Activated naive CD8-positive, alpha-beta T cell (primary cell): ENCODE measurements around the gene COL9A1.
"Not testable (repeated sequence)": the region's sequence is repeated elsewhere in the genome, so short reads cannot be mapped to it uniquely, and the experiment has no call there.

Experiments used
- H3K27ac Mint-ChIP-seq: one replicate; pipeline ENCODE4 v1.8.0; 2021; ENCODE audit warnings: mixed read lengths
- H3K27me3 Mint-ChIP-seq: one replicate; pipeline ENCODE4 v1.8.0; 2021; ENCODE audit warnings: mixed read lengths
- H3K36me3 Mint-ChIP-seq: one replicate; pipeline ENCODE4 v1.8.0; 2021; ENCODE audit warnings: mixed read lengths
- H3K4me1 Mint-ChIP-seq: one replicate; pipeline ENCODE4 v1.8.0; 2021; ENCODE audit warnings: low read depth, mixed read lengths
- H3K4me3 Mint-ChIP-seq: one replicate; pipeline ENCODE4 v1.8.0; 2021; ENCODE audit warnings: mild to moderate bottlenecking, mixed read lengths
- H3K9me3 Mint-ChIP-seq: one replicate; pipeline ENCODE4 v1.8.0; 2021; ENCODE audit warnings: low read depth, mixed read lengths

Gene COL9A1

DNA sequence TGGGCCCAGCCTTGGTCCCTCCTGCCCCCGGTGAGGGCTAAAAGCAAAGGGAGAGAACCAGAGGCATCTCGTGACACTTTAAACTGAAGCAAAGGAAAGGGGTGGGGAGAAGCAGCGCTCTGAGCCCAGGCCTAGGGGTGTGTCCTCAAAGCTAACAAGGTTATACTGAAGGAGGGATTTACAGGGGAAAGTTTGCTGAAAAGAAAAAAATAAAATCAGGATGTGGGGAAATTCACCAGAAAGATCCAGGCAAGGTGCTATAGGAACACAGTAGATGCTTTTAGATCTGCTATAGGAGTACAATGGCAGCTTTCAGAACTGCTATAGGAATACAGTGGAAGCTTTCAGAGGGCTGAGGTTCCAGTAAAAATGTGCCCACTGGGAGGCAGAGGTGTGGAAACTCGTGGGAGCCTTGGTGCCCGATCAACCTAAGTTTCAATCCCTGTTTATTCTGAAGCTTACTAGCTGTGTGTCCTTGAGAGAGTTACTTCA is at the start of gene COL9A1:
COL9A1 (minus strand) TSS at position 51 of the 492 bp plus-strand sequence. CDS start 160 bp downstream, outside the sequence.
- H3K36me3 Mint-ChIP-seq, result no peaks in the 10 kb centered on the region
- no peak within 1 kb of the TSS for H3K27ac Mint-ChIP-seq
- H3K4me1 Mint-ChIP-seq, result no peaks in the 10 kb centered on the region
- peaks cover 24% of the 10 kb centered on the region for H3K27me3 Mint-ChIP-seq
- no peaks in the 10 kb centered on the region for H3K9me3 Mint-ChIP-seq
- H3K4me3 Mint-ChIP-seq, result no peak within 1 kb of the TSS

DNA sequence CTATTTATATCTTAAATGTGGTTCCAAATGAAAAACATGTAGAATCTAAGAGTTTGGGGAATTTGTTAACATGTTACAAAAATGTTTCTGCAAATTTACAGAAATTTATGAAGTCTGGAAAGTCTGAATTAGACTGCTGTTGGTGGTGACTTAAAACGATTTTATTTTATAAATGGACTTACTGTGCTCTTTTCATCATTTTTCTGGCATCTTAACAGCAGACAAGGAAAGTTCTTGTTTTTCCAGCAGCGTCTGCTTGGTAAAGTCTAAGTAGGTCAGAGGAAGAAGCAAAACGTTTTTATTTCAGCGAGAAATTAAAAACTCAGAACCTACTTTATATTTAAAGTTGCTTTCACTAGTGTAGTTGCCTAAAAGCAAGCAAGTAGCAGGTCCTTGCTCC is 48.6 kb upstream of the COL9A1 start:
- Mint-ChIP-seq H3K27ac (no peak overlapping the region), H3K4me1 (no peaks in the 10 kb centered on the region), H3K4me3 (no peak overlapping the region), H3K27me3 (peaks cover 3% of the 10 kb centered on the region), H3K9me3 (no peaks in the 10 kb centered on the region), H3K36me3 (no peaks in the 10 kb centered on the region)

DNA sequence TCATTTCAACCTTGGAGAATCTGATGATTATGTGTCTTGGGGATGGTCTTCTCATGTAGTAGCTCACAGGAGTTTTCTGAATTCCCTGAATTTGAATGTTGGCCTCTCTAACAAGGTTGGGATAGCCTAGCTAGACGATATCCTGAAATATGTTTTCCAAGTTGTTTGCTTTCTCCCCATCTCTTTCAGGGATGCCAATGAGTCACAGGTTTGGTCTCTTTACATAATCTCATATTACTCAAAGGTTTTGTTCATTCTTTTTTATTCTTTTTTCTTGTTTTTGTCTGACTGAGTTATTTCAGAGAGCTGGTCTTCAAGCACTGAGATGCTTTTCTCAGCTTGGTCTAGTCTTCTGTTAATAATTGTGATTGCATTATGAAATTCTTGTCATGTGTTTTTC is 42.7 kb upstream of the COL9A1 start:
- no peaks in the 10 kb centered on the region for H3K9me3 Mint-ChIP-seq
- H3K4me1 Mint-ChIP-seq, result no peaks in the 10 kb centered on the region
- peaks cover 11% of the 10 kb centered on the region for H3K27me3 Mint-ChIP-seq
- H3K27ac Mint-ChIP-seq, result no peak overlapping the region
- H3K4me3 Mint-ChIP-seq, result no peak overlapping the region
- no peaks in the 10 kb centered on the region for H3K36me3 Mint-ChIP-seq

DNA sequence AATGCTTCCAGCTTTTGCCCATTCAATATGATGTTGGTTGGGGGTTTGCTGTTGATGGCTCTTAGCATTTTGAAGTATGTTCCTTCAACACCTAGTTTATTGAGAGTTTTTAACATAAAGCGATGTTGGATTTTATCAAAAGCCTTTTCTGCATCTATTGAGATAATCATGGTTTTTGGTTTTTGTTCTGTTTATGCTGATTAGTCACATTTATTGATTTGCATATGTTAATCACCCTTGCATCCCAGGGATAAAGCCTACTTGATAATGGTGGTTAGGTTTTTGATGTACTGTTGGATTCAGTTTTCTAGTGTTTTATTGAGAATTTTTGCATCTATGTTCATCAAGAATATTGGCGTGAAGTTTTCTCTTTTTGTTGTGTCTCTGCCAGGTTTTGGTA is 40.4 kb upstream of the COL9A1 start:
- peaks cover 18% of the 10 kb centered on the region for H3K27me3 Mint-ChIP-seq
- no peaks in the 10 kb centered on the region for H3K4me1 Mint-ChIP-seq
- no peak overlapping the region for H3K27ac Mint-ChIP-seq
- no peaks in the 10 kb centered on the region for H3K9me3 Mint-ChIP-seq
- H3K36me3 Mint-ChIP-seq, result no peaks in the 10 kb centered on the region
- no peak overlapping the region for H3K4me3 Mint-ChIP-seq

DNA sequence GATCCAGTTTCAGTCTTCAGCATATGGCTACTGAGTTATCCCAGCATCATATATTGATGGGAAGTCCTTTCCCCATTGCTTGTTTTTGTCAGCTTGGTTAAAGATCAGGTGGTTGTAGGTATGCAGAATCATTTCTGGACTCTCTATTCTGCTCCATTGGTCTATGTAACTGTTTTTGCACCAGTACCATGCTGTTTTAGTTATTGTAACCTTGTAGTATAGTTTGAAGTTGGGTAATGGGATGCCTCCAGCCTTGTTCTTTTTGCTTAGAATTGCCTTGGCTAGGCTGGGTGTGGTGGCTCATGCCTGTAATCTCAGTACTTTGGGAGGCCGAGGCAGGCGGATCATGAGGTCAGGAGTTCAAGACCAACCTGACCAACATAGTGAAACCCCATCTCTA is 36.9 kb upstream of the COL9A1 start:
- peaks cover 16% of the 10 kb centered on the region for H3K27me3 Mint-ChIP-seq
- H3K9me3 Mint-ChIP-seq, H3K4me1 Mint-ChIP-seq, H3K4me3 Mint-ChIP-seq, H3K27ac Mint-ChIP-seq, H3K36me3 Mint-ChIP-seq: not testable (repeated sequence)

DNA sequence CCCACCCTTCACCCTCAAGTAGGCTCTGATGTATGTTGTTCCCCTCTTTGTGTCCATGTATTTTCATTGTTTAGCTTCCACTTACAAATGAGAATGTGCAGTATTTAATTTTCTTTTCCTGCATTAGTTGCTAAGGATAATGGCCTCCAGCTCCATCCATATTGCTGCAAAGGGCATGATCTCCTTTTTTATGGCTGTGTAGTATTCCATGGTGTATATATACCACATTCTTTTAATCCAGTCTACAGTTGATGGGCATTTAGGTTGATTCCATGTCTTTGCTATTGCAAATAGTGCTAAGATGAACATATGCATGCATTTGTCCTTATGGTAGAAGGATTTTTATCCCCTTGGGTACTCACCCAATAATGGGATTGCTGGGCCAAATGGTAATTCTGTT is 35.9 kb upstream of the COL9A1 start:
- Mint-ChIP-seq H3K27ac (no peak overlapping the region), H3K9me3 (no peaks in the 10 kb centered on the region), H3K36me3 (no peaks in the 10 kb centered on the region), H3K4me3 (no peak overlapping the region), H3K4me1 (no peaks in the 10 kb centered on the region), H3K27me3 (peaks cover 19% of the 10 kb centered on the region)

DNA sequence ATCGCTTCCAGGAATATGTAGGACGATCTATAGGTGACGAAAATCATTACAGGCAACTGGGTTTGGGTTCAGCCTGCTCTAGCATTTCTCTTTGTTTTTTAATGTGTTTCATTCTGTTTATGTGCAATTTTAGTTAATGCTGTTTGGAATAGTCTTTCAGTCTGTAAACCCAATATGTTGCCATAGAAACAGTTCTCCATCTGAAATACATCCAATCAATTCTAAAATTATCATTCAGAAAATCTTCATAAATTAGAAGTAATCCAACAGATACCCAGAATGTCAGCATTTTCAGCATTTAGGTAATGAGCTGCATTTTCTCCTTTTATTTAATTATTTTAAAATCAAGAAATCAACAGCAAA is 34.8 kb upstream of the COL9A1 start:
- H3K27me3 Mint-ChIP-seq, result peaks cover 16% of the 10 kb centered on the region
- no peaks in the 10 kb centered on the region for H3K4me1 Mint-ChIP-seq
- H3K27ac Mint-ChIP-seq, result no peak overlapping the region
- no peak overlapping the region for H3K4me3 Mint-ChIP-seq
- no peaks in the 10 kb centered on the region for H3K36me3 Mint-ChIP-seq
- no peaks in the 10 kb centered on the region for H3K9me3 Mint-ChIP-seq

DNA sequence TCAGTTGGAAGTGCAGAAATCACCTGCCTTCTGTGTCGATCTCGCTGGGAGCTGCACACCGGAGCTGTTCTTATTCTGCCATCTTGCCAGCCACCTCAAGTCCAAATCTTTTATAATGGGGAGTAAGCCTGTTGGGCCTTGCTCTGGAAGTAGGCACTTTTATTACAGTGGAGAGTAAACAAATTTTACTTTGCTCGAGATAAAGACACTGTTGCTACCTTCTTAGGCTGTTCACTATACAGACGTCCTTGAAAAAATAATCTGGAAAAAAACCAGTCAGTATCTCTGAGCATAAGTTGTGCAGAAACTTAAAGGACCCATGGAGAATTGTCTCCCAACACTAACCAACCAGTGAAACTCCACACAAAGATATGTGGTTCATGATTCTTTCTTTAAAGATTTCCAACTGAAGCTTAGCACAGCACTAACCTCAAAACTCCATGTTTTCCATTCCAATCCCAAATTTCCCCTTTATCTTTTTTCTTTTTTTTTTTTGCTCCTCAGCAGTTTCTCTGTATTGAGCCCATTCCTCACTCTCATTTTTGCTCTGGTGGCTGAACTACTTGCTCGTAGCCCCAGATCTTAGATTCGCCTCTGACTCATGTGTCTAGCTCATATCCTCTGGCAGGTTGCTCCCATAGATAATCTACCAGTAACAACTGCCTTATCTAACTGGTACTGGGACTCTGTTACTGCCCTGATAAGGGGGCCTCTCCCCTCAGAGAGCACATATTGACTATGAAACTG is 34.3 kb upstream of the COL9A1 start:
- Mint-ChIP-seq H3K9me3 (peaks cover 3% of the 10 kb centered on the region), H3K27ac (no peak overlapping the region), H3K4me3 (no peak overlapping the region), H3K36me3 (no peaks in the 10 kb centered on the region), H3K27me3 (peaks cover 16% of the 10 kb centered on the region), H3K4me1 (no peaks in the 10 kb centered on the region)

DNA sequence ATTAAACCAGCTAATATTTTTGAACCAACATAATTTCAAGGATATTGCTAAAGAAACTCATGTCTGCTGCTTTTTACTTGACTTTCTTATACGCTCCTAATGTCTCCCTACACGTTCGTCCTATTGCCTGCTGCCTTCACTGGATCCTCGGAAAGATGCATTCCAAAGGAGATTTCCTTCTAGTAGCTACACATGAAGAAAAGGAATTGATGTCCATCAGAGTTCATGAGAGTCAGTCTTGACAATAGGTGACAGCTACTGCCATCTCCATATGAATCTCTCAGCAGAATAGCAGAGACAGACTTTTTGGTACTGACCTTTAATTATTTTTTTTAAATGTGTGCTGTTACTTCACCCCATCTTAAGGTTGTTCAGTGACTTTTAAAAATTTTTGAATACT is 24.2 kb upstream of the COL9A1 start:
- Mint-ChIP-seq H3K9me3 (peaks cover 1% of the 10 kb centered on the region), H3K4me3 (no peak overlapping the region), H3K36me3 (no peaks in the 10 kb centered on the region), H3K4me1 (no peaks in the 10 kb centered on the region), H3K27me3 (peaks cover 4% of the 10 kb centered on the region), H3K27ac (no peak overlapping the region)

DNA sequence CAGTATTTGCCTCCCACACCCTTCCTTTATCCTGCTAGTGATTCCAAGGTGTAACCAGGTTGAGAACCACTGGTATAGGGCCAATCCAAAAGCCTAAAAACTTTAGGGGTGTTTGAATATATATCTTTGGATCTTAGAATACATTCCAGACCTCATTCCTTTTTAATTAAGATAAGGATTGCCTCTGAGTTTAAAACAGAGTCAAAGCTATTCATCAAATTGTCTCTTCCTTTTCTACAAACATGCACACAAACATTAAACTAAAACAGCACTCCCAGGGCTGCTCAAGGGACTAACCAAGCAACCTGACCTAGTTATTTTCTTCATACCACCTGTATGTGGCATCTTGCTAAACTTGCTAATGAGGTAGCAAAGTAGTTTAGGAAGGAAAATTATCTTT is 22.1 kb upstream of the COL9A1 start:
- Mint-ChIP-seq H3K27me3 (peaks cover 1% of the 10 kb centered on the region), H3K27ac (no peak overlapping the region), H3K4me1 (no peaks in the 10 kb centered on the region), H3K36me3 (no peaks in the 10 kb centered on the region), H3K9me3 (no peaks in the 10 kb centered on the region), H3K4me3 (no peak overlapping the region)

DNA sequence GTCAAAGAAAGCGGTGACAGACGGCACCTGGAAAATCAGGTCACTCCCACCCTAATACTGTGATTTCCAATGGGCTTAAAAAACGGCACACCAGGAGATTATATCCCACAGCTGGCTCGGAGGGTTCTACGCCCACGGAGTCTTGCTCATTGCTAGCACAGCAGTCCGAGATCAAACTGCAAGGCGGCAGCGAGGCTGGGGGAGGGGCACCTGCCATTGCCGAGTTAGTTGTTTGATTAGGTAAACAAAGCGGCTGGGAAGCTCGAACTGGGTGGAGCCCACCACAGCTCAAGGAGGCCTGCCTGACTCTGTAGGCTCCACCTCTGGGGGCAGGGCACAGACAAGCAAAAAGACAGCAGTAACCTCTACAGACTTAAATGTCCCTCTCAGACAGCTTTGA is 14.9 kb upstream of the COL9A1 start:
- H3K36me3 Mint-ChIP-seq, H3K4me1 Mint-ChIP-seq, H3K9me3 Mint-ChIP-seq, H3K4me3 Mint-ChIP-seq, H3K27ac Mint-ChIP-seq: not testable (repeated sequence)
- H3K27me3 Mint-ChIP-seq, result peaks cover 17% of the 10 kb centered on the region

DNA sequence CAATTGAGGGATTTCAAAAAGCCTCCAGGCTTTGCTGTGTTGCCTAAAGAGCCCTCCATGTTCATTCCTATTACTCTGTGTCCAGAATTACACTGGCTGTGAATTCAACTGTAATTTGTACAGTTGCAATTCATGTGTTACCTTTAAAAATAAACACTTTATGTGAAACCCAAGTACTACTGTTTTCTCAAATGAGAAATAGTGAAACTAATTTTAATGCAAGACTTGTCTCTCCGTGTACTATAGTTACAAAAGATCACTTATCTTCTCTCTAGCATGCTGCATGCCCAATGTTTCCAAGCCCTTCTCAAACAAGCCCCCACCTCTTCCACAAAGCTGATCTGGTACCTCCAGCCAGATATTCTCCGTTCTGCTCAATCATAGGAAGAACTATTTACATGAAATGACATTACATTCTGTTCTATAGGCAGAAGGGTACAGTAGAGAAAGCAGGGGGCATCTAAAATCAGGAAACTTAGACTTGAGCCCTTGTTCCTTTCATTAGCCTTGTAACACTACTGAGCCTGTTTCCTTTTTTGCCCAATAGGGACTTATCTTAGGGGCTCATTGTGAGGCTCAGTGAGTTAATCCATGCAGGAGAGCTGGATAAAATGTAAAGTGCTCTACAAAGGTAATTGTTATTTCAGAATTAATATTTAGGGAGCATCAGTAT is 12.3 kb upstream of the COL9A1 start:
- Mint-ChIP-seq H3K4me3 (no peak overlapping the region), H3K27me3 (peaks cover 26% of the 10 kb centered on the region), H3K27ac (no peak overlapping the region), H3K9me3 (no peaks in the 10 kb centered on the region), H3K4me1 (no peaks in the 10 kb centered on the region), H3K36me3 (no peaks in the 10 kb centered on the region)

DNA sequence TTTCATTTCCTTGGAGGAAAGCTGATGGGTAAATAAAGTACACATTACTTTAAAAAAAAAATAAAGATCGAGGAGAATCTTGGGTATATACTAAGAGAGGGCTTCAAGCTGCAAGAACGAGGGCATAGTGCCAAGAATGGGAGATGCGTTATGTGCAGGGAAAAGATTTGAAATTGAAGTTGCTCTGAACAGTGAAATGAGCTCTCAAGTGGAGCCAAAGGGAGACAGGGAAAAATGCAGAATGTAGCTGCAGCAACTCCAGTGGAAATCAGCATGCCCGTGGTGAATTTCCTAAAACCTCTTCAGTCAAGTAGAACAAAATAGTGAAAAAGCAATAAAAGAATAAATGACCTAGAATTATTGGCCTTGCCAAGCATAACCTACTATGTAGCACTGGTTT is 11.4 kb upstream of the COL9A1 start:
- Mint-ChIP-seq H3K36me3 (no peaks in the 10 kb centered on the region), H3K4me3 (no peak overlapping the region), H3K4me1 (no peaks in the 10 kb centered on the region), H3K27me3 (peaks cover 26% of the 10 kb centered on the region), H3K27ac (no peak overlapping the region), H3K9me3 (no peaks in the 10 kb centered on the region)

DNA sequence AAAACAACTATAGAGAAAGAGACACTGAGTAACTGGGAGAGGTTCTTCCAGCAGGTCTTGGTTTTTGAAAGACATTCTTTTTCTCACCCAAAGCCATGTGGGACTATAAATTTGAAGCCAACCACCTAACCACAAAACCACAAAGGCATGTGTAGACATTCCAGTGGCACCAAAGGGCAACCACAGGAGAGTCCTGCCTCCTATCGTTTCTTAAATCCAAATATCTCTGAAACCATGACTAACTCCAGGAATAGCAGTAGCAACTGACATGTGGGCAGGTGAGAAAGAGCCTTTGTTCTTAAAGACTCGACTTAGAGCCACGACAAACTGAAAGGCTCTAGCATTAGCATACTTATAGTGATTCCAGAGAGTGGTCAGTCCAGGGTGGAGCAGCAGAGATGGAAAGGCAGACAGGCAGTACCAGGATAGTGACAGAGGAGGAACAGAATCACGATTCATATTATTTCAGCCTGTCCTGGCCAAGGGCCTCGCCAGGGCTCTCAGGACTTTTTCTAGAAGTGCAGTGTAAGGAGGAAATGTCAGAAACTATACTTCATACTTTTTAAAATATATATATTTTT is 9.4 kb upstream of the COL9A1 start:
- Mint-ChIP-seq H3K36me3 (no peaks in the 10 kb centered on the region), H3K4me1 (no peaks in the 10 kb centered on the region), H3K4me3 (no peak overlapping the region), H3K9me3 (no peaks in the 10 kb centered on the region), H3K27ac (no peak overlapping the region), H3K27me3 (peaks cover 24% of the 10 kb centered on the region)

DNA sequence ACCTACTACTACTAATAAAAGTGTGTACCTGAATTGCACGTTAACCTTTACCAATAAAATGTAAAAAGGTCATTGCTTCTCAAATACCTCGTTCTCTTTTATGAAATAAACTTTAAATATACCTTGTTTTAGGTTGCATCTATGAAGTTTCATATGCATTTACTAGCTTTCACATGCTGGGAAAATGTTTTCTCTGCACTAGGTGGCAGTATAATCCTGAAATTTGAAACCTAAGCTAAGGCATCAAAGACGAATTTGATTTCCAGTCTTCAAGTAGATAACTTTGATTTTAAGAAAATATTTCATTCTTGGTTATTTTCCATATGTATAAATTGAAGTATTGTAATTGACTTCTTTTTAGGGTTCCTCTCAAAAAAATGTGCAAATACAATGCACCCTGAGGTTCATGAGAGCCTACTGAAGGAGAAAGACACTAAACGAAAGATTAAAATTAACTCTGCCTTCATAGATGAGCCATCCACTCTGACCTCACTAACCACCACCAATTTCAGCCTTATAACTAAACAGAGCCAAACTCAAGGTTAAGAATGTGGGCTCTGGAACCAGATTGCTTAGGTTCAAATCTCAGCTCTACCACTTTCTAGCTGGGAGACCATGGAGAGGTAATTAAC is 7.3 kb upstream of the COL9A1 start:
- Mint-ChIP-seq H3K4me3 (no peak overlapping the region), H3K4me1 (no peaks in the 10 kb centered on the region), H3K9me3 (no peaks in the 10 kb centered on the region), H3K27me3 (peaks cover 28% of the 10 kb centered on the region), H3K27ac (no peak overlapping the region), H3K36me3 (no peaks in the 10 kb centered on the region)
